Ishikawa (cell line): ENCODE measurements around the gene CD300LG.

Source experiments
- CEBPB ChIP-seq: IDR thresholded peaks from 2 replicates; pipeline ENCODE4 v1.6.1; 2012
- CREB1 ChIP-seq: IDR thresholded peaks from 2 replicates; pipeline ENCODE4 v1.6.1; 2012; ENCODE audit warnings: low read depth
- EGR1 ChIP-seq: IDR thresholded peaks from 2 replicates; pipeline ENCODE4 v1.6.1; 2012
- EP300 ChIP-seq: IDR thresholded peaks from 2 replicates; pipeline ENCODE4 v1.6.1; 2012; ENCODE audit warnings: borderline replicate concordance
- FOXM1 ChIP-seq: IDR thresholded peaks from 2 replicates; pipeline ENCODE4 v1.6.1; 2012; ENCODE audit warnings: low read depth, borderline replicate concordance
- NFIC ChIP-seq: IDR thresholded peaks from 2 replicates; pipeline ENCODE4 v1.6.1; 2012
- RAD21 ChIP-seq: IDR thresholded peaks from 2 replicates; pipeline ENCODE4 v1.6.1; 2012; ENCODE audit warnings: low read depth
- REST ChIP-seq: IDR thresholded peaks from 2 replicates; pipeline ENCODE4 v1.6.1; 2012; ENCODE audit warnings: low read depth, mild to moderate bottlenecking
- TAF1 ChIP-seq: IDR thresholded peaks from 2 replicates; pipeline ENCODE4 v1.6.1; 2012; ENCODE audit warnings: low read depth, mild to moderate bottlenecking
- TCF12 ChIP-seq: IDR thresholded peaks from 2 replicates; pipeline ENCODE4 v1.6.1; 2012; ENCODE audit warnings: low read depth
- TEAD4 ChIP-seq: IDR thresholded peaks from 2 replicates; pipeline ENCODE4 v1.6.1; 2012
- USF1 ChIP-seq: IDR thresholded peaks from 2 replicates; pipeline ENCODE4 v1.6.1; 2012
- YY1 ChIP-seq: IDR thresholded peaks from 2 replicates; pipeline ENCODE4 v1.6.1; 2012; ENCODE audit warnings: low read depth
- ZBTB7A ChIP-seq: IDR thresholded peaks from 2 replicates; pipeline ENCODE4 v1.6.1; 2012; ENCODE audit warnings: low read depth
- TF ChIP-seq, protein P1 (sequence below): IDR thresholded peaks from 2 replicates; pipeline ENCODE4 v1.6.1; 2012

CD300LG gene

GRCh38 chr17:43820759-43821158 lies 26.2 kb upstream of the CD300LG start:
- TF ChIP-seq TAF1 (no peak), EP300 (no peak), CEBPB (no peak), CREB1 (no peak), USF1 (no peak), RAD21 (no peak), TCF12 (no peak), REST (no peak)
- TF ChIP-seq, protein P1, sequence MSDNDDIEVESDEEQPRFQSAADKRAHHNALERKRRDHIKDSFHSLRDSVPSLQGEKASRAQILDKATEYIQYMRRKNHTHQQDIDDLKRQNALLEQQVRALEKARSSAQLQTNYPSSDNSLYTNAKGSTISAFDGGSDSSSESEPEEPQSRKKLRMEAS, result no peak

- TF ChIP-seq FOXM1, result no peak
Observed at GRCh38 chr17:43822570-43823190, 24.3 kb upstream of the CD300LG start.

GRCh38 chr17:43823350-43824084 lies 23.5 kb upstream of the CD300LG start:
- TF ChIP-seq CREB1, result no peak
- TF ChIP-seq FOXM1, result no peak
- no peak for TF ChIP-seq TAF1
- no peak for TF ChIP-seq REST
- no peak for TF ChIP-seq RAD21
- TF ChIP-seq, protein P1, result no peak
- no peak for TF ChIP-seq TEAD4
- no peak for TF ChIP-seq TCF12
- no peak for TF ChIP-seq EGR1
- no peak for TF ChIP-seq YY1
- no peak for TF ChIP-seq ZBTB7A
- no peak for TF ChIP-seq CEBPB
- no peak for TF ChIP-seq EP300
- TF ChIP-seq NFIC, result no peak

- TF ChIP-seq RAD21 (no peak), EGR1 (no peak), TCF12 (no peak), EP300 (no peak), REST (no peak), CEBPB (no peak), TAF1 (no peak), NFIC (no peak), FOXM1 (no peak), YY1 (no peak), USF1 (no peak), CREB1 (no peak), TEAD4 (no peak), ZBTB7A (no peak)
- TF ChIP-seq, protein P1, result no peak
Observed at GRCh38 chr17:43825567-43825966, 21.4 kb upstream of the CD300LG start.
